Measurements from ENCODE around the gene ALDH1A1.

DNA sequence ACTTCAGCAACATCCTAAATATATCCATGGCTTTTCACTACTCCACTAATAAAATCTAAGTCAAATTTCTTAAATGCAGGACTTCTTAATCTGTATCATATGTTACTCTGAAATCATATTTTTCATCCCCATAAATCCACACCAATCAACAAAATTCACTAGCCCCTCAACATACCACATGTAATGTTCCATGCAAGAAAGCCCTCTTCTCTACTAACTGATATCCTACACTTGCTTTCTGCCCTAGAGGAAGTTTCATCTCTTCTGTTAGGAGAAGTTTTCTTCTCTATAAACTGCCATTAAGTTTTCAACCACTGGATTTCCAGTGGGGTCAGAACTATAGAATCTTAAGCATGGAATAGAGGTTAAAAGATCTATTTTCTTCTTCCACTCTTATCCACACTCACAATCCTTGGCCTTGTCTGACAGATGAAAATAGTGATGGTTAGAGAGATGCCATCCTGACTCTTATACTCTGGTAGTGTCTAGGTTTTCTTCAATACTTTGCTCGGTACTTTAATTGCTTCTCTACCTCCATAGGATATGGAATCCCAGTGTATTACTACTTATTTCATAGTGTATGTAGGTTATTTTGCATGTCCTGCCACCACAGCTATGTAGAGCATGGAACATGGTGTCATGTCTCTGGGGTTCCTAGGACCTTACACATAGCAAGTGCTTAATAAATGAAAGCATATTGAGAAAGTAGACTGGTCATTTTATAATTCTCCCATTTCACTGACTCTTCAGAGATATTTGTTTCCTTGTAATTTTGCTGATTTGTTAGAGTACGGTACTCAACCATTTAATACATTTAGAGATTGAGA lies 48.4 kb downstream of the ALDH1A1 start:
- no peak for TF ChIP-seq POLR2AphosphoS5 (IDR thresholded peaks at IDR 0.05; ENCODE audit: borderline replicate concordance, low read depth, low read length)
- no peak for TF ChIP-seq EZH2 (IDR thresholded peaks at IDR 0.05)

All from SK-N-MC (cell line).